Neural progenitor cell (in vitro differentiated cells): ENCODE data around the gene CASP1. TPM values are rescaled to one million over a fixed set of nuclear protein-coding genes. Genes with fewer than 3 reads are reported as not detected.

Source experiments
- DNase-seq: peaks from one replicate; pipeline ENCODE4 v3.0.0-alpha.2; 2016; ENCODE audit warnings: low spot score
- H2AFZ ChIP-seq: fragments of 200-600 bp; sonication (generic); replicated peaks from 2 replicates; pipeline ENCODE4 v1.6.1; 2016; ENCODE audit warnings: antibody characterized with exemption
- H3F3A ChIP-seq: fragments of 200-600 bp; sonication (generic); 2 replicates; pipeline ENCODE4 v1.6.1; 2016; ENCODE audit warnings: antibody characterized with exemption, low read depth
- H3K27ac ChIP-seq: fragments of 200-600 bp; sonication (generic); 2 replicates; pipeline ENCODE4 v1.5.1; 2016; ENCODE audit warnings: mild to moderate bottlenecking
- H3K27me3 ChIP-seq: fragments of 200-600 bp; sonication (generic); 2 replicates; pipeline ENCODE4 v1.6.1; 2016; ENCODE audit warnings: mild to moderate bottlenecking, moderate library complexity
- H3K36me3 ChIP-seq: fragments of 200-600 bp; sonication (generic); 2 replicates; pipeline ENCODE4 v1.5.1; 2016
- H3K4me1 ChIP-seq: fragments of 200-600 bp; sonication (generic); 2 replicates; pipeline ENCODE4 v1.6.1; 2016; ENCODE audit warnings: mixed run types
- H3K4me2 ChIP-seq: fragments of 200-600 bp; sonication (generic); 2 replicates; pipeline ENCODE4 v1.6.1; 2016
- H3K4me3 ChIP-seq: fragments of 200-600 bp; sonication (generic); 2 replicates; pipeline ENCODE4 v1.5.1; 2016
- H3K79me2 ChIP-seq: fragments of 200-600 bp; sonication (generic); 2 replicates; pipeline ENCODE4 v1.6.1; 2016; ENCODE audit warnings: low read depth
- H3K9ac ChIP-seq: fragments of 200-600 bp; sonication (generic); 2 replicates; pipeline ENCODE4 v1.6.1; 2016
- H3K9me3 ChIP-seq: fragments of 200-600 bp; sonication (generic); 2 replicates; pipeline ENCODE4 v1.5.1; 2016; ENCODE audit warnings: low read depth
- H4K20me1 ChIP-seq: fragments of 200-600 bp; sonication (generic); 2 replicates; pipeline ENCODE4 v1.6.1; 2016; ENCODE audit warnings: low read depth
- H3K27ac Mint-ChIP-seq: 3 replicates; pipeline ENCODE4 v1.8.0; 2021; ENCODE audit warnings: mixed read lengths
- H3K27me3 Mint-ChIP-seq: 2 replicates; pipeline ENCODE4 v1.8.0; 2022; ENCODE audit warnings: low read depth, mild to moderate bottlenecking, inconsistent platforms, moderate library complexity, mixed read lengths; ENCODE audit not compliant: insufficient read depth
- H3K36me3 Mint-ChIP-seq: 3 replicates; pipeline ENCODE4 v1.8.0; 2021; ENCODE audit warnings: mixed read lengths
- H3K4me1 Mint-ChIP-seq: 3 replicates; pipeline ENCODE4 v1.8.0; 2021; ENCODE audit warnings: mixed read lengths
- H3K4me3 Mint-ChIP-seq: 3 replicates; pipeline ENCODE4 v1.8.0; 2021; ENCODE audit warnings: mild to moderate bottlenecking, moderate library complexity, mixed read lengths
- H3K9me3 Mint-ChIP-seq: 3 replicates; pipeline ENCODE4 v1.8.0; 2020; ENCODE audit warnings: mixed read lengths
- EZH2 ChIP-seq: fragments of 200-600 bp; sonication (generic); IDR thresholded peaks from 2 replicates; pipeline ENCODE4 v1.6.1; 2017; ENCODE audit warnings: antibody characterized with exemption, mild to moderate bottlenecking, moderate library complexity
- EZH2phosphoT487 ChIP-seq: fragments of 200-600 bp; sonication (generic); IDR thresholded peaks from 2 replicates; pipeline ENCODE4 v1.6.1; 2017; ENCODE audit warnings: antibody characterized with exemption
- total RNA-seq: library from RNA; depleted of rRNA; stranded (reverse); fragments of >200 nt; gene quantifications from 2 replicates; pipeline ENCODE4 v1.2.3, GENCODE V29; 2015; ENCODE audit warnings: low replicate concordance
- TF ChIP-seq, protein P1 (sequence below): fragments of 200-600 bp; sonication (generic); IDR thresholded peaks from 2 replicates; pipeline ENCODE4 v1.5.1; 2017; ENCODE audit warnings: antibody characterized with exemption, mild to moderate bottlenecking

Gene CASP1
- total RNA-seq, 1 donor from 2014 or later: not detected

DNA sequence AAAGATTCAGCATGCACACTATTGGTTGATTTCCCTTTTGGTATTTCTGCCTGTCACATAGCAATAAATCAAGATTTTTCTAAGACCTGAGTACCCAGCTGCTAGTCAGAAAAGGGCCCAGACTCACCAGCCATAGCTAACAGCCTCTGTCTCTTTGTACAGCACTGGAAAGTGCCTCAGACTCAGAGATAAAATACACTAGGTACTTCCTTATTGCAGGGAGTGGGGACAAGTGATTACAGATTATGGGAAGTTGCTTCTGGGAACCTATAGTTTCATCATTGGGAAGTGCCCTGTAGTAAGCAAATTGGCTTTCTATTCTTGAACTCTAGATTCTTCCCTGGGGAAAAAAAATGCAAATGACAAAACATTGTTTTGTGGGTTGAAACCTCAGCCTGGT is 11.9 kb downstream of the CASP1 start, which contains the start of gene CASP5:
Gene CASP5 (minus strand): TSS at position 166 of the 400 bp plus-strand sequence. CDS start 32 bp downstream, at position 134.
- TF ChIP-seq EZH2phosphoT487 (no peak), EZH2 (no peak)
- TF ChIP-seq, protein P1, sequence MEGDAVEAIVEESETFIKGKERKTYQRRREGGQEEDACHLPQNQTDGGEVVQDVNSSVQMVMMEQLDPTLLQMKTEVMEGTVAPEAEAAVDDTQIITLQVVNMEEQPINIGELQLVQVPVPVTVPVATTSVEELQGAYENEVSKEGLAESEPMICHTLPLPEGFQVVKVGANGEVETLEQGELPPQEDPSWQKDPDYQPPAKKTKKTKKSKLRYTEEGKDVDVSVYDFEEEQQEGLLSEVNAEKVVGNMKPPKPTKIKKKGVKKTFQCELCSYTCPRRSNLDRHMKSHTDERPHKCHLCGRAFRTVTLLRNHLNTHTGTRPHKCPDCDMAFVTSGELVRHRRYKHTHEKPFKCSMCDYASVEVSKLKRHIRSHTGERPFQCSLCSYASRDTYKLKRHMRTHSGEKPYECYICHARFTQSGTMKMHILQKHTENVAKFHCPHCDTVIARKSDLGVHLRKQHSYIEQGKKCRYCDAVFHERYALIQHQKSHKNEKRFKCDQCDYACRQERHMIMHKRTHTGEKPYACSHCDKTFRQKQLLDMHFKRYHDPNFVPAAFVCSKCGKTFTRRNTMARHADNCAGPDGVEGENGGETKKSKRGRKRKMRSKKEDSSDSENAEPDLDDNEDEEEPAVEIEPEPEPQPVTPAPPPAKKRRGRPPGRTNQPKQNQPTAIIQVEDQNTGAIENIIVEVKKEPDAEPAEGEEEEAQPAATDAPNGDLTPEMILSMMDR: no peak
- Histone ChIP-seq H3K9ac (no peak within 1 kb of the TSS), H2AFZ (no peak within 1 kb of the TSS), H3K9me3 (no peaks in the 10 kb centered on the region), H4K20me1 (no peaks in the 10 kb centered on the region), H3K27me3 (no peaks in the 10 kb centered on the region), H3K27ac (no peak within 1 kb of the TSS), H3K4me3 (no peak within 1 kb of the TSS), H3K36me3 (no peaks in the 10 kb centered on the region), H3K4me1 (peaks cover 9% of the 10 kb centered on the region), H3K79me2 (no peaks in the 10 kb centered on the region), H3K4me2 (no peak within 1 kb of the TSS), H3F3A (no peaks in the 10 kb centered on the region)
- H3K27ac Mint-ChIP-seq: no peak within 1 kb of the TSS
- no peaks in the 10 kb centered on the region for H3K27me3 Mint-ChIP-seq
- H3K36me3 Mint-ChIP-seq: no peaks in the 10 kb centered on the region
- DNase-seq: no peak
- H3K4me1 Mint-ChIP-seq: peaks cover 2% of the 10 kb centered on the region
- no peak within 1 kb of the TSS for H3K4me3 Mint-ChIP-seq
- H3K9me3 Mint-ChIP-seq: peaks cover 2% of the 10 kb centered on the region

DNA sequence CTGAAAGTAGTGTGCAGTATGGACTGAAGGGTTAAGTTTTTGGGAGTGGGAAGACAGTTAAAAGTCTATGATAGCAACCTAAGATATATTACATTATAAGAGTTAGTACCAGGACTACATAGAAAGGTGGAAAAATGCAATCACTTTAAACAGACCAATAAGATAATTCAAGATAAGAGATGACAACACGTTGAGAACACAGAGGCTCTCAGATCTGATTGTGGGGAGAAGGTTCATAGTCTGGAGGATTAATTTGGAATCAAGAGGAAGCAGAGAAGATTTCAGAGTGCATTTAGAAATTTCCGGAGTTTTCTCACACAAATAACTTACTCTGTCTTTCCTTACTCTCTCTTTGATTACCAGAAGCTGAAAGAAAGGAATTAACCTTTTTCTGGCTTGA is 12.4 kb downstream of the CASP1 start:
- H2AFZ ChIP-seq: no peak overlapping the region
- H3K4me3 ChIP-seq: no peak overlapping the region
- no peak overlapping the region for H3K9ac ChIP-seq
- Mint-ChIP-seq H3K9me3 (peaks cover 2% of the 10 kb centered on the region), H3K4me1 (peaks cover 2% of the 10 kb centered on the region), H3K27ac (no peak overlapping the region), H3K36me3 (no peaks in the 10 kb centered on the region), H3K27me3 (no peaks in the 10 kb centered on the region), H3K4me3 (no peak overlapping the region)
- H4K20me1 ChIP-seq: no peaks in the 10 kb centered on the region
- peaks cover 9% of the 10 kb centered on the region for H3K4me1 ChIP-seq
- TF ChIP-seq EZH2 (no peak), EZH2phosphoT487 (no peak)
- TF ChIP-seq, protein P1: no peak
- H3F3A ChIP-seq: no peaks in the 10 kb centered on the region
- H3K9me3 ChIP-seq: no peaks in the 10 kb centered on the region
- no peak overlapping the region for H3K4me2 ChIP-seq
- no peaks in the 10 kb centered on the region for H3K36me3 ChIP-seq
- H3K27me3 ChIP-seq: no peaks in the 10 kb centered on the region
- no peaks in the 10 kb centered on the region for H3K79me2 ChIP-seq
- H3K27ac ChIP-seq: no peak overlapping the region
- DNase-seq: no peak

DNA sequence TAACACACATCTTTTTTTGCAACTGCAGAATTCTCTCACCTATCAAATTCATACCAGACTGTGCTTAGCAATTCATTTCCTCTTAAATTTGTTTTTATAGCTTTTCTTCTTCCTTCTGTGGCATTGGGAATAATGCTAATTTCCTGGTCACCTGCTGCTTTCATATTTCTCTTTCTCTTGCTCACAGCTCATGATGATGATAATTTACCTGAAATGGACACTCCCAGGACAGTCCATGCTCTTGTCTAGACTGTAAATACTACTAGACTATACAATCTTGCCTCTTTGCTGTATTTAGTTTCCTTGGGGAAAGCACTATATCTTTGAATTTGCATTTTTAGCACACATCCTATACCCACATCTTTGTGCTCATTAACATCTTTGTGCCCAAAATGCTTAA is 27.5 kb downstream of the CASP1 start:
- Histone ChIP-seq H3K4me2 (no peak overlapping the region), H3K79me2 (no peaks in the 10 kb centered on the region), H3F3A (no peaks in the 10 kb centered on the region), H3K9me3 (no peaks in the 10 kb centered on the region), H3K9ac (no peak overlapping the region), H2AFZ (no peak overlapping the region), H3K36me3 (no peaks in the 10 kb centered on the region), H3K4me1 (peaks cover 4% of the 10 kb centered on the region), H3K27ac (no peak overlapping the region), H3K4me3 (no peak overlapping the region), H3K27me3 (no peaks in the 10 kb centered on the region), H4K20me1 (no peaks in the 10 kb centered on the region)
- Mint-ChIP-seq H3K9me3 (no peaks in the 10 kb centered on the region), H3K4me3 (no peak overlapping the region), H3K36me3 (no peaks in the 10 kb centered on the region), H3K4me1 (no peaks in the 10 kb centered on the region), H3K27ac (no peak overlapping the region), H3K27me3 (no peaks in the 10 kb centered on the region)
- DNase-seq: no peak
- no peak for TF ChIP-seq EZH2phosphoT487
- no peak for TF ChIP-seq EZH2
- TF ChIP-seq, protein P1: no peak
